Ovary (tissue), 3 donors: Measurements from ENCODE around the gene CYTH1.

Experiments used
- POLR2A ChIP-seq: fragments of 450-650 bp; IDR thresholded peaks from one replicate; pipeline ENCODE4 v1.6.1; 2017; ENCODE audit warnings: antibody characterized with exemption, mild to moderate bottlenecking, moderate library complexity
- TF ChIP-seq, protein P1 (sequence below), 3 donors: fragments of 450-650 bp in 2 of 3; fragments of 200-600 bp in 1 of 3; IDR thresholded peaks; one replicate each; pipeline versions ENCODE4 v1.5.1 to v1.8.0; 2016 to 2022; ENCODE audit warnings: antibody characterized with exemption in 3 of 3, mild to moderate bottlenecking in 1 of 3
- donor health status: DM: no; HTN: no; CAD: no.

DNA sequence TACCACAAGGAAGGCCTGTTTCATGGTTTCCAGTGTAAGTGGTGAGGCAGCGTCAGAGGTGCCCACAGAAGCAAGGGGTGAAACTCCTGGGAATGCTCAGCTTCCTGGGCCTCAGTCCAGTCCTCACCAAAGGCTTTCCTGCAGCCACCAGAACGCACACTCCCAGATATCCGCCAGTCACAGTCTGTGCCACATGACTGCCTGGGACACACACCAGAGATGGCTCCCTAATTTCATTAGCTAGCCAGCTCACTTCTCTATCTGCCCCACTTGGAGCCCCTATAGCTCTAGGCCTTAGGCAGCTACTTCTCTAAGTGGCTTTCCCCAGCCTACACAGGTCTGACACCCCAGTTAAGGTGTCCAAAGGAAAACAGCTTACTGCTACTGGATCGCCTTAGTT is 77.0 kb downstream of the CYTH1 start:
- no peak for TF ChIP-seq POLR2A
- TF ChIP-seq, protein P1, sequence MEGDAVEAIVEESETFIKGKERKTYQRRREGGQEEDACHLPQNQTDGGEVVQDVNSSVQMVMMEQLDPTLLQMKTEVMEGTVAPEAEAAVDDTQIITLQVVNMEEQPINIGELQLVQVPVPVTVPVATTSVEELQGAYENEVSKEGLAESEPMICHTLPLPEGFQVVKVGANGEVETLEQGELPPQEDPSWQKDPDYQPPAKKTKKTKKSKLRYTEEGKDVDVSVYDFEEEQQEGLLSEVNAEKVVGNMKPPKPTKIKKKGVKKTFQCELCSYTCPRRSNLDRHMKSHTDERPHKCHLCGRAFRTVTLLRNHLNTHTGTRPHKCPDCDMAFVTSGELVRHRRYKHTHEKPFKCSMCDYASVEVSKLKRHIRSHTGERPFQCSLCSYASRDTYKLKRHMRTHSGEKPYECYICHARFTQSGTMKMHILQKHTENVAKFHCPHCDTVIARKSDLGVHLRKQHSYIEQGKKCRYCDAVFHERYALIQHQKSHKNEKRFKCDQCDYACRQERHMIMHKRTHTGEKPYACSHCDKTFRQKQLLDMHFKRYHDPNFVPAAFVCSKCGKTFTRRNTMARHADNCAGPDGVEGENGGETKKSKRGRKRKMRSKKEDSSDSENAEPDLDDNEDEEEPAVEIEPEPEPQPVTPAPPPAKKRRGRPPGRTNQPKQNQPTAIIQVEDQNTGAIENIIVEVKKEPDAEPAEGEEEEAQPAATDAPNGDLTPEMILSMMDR (IDR thresholded peaks at IDR 0.05): no peak
